GM19324 (cell line): Measurements from ENCODE around the gene NPTN.
"Not testable (repeated sequence)": the region's sequence is repeated elsewhere in the genome, so short reads cannot be mapped to it uniquely, and the experiment has no call there.

ENCODE experiments used
- ATAC-seq: cut with Tn5 transposase; IDR thresholded peaks from one replicate; pipeline ENCODE4 v1.9.1; 2021; ENCODE audit warnings: mild to moderate bottlenecking, moderate library complexity; ENCODE audit not compliant: unreplicated experiment, low FRiP score

NPTN gene

DNA sequence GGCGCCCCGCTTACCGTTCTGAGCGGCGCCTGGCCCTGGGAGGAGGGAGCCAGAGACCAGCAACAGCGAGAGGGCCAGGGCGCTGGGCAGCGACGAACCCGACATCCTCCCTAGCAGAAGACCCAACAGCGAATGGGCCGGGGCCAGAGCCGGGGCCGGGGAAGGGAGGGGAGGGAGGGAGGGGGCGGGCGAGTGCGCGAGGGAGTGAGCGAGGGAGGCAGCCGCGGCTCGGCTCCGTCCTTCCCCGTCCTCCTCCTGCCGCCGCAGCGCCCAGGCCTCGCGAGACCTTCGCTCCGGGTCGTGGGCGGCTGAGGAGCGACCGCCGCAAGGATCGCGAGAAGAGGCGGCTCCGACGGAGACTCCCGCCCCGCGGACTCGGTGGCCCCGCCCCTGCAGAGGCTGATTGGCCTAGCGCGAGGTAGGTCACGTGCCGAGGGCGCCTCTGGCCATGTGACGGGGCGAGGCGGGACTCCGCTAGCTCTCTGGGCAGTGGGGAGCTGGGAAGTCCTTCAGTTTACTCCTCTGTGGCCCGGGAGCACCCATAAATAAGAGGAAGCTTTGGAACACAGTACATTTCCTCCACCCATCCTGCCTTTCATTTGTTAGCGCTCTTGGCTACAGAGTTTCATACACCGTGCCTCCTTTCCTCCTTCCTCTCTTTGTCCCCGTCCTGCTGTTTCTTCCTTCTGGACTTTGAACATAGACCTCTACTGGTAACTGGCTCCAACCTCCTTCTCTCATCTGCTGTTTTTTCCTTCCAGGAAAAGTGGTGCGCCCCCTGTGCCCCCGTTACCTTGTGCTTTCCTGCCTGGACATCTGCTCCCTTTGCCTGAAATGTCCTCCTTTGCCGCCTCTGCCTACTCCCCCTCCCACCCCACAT, at the start of gene NPTN:
TSS of gene NPTN (minus strand) at position 279 of the 880 bp plus-strand sequence. CDS start at position 105, 174 bp downstream.
- ATAC-seq: peak; percentile 91

DNA sequence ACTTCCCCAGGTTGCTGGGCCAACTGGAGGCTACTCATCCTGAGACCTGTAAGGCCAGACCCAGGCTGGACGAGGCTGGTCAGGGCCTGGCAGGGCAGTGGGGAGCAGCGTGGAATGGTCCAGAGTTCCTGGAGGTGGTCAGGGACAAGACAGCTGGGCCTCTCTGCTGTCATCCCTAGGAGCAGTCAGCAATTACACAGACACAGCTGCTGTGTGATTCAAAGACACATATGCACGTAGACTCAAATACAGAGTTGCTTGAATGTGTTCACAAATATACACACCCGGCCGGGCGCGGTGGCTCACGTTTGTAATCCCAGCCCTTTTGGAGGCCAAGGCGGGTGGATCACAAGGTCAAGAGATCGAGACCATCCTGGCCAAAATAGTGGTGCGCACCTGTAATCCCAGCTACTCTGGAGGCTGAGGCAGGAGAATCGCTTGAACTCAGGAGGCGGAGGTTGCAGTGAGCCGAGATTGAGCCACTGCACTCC, 49.5 kb upstream of the NPTN start:
- ATAC-seq: no peak

DNA sequence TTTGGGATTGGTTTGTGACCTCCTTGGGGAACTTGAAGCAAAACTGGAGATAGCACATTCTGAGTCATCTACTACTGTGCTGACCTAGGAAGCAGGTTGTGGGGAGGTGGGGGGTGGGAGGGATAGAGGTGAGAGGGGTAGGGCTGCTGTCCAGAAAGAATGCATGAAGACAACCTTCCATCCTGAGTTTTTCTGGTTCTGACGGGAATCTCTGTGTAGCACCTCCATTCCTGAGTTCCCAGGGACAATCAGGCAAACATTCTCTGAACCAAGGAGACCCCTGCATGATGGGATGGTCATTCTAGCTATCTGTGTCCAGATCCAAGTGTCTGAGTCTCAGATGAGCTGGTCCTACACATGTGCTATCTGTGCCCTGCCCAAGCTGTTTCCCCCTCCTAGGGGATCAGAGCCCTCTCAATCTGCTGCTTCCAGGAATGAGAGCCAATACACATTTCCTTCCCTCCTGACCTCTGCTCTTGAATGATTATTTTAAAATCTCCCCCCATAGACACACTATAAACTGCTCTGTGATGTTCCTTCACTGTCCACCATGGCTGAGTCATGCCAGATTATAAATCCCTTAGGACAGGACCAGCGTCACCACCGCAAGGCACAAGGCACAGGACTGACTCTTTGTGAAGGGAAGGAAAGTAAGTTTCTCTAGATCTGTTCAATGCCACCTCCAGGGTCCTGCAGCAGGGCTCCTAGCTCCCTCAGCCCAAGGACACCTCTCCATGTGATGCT, 48.8 kb upstream of the NPTN start:
- ATAC-seq: no peak

GRCh38 chr15:73681063-73681462, 47.9 kb upstream of the NPTN start:
- no peak for ATAC-seq

DNA sequence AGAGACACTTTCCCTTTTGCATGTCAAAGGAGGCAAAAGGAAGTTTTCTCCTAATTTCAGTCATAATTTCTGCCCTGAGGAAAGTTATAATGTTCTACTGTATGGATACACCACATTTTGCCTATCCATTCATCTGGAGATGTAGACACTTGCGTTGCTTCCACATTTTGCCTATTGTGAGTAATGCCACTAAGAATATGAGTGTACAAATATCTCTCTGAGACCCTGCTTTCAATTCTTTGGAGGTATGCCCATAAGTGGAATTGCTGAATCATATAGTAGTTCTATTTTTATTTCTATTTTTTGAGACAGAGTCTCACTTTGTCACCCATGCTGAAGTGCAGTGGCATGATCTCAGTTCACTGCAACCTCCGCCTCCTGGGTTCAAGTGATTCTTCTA, 47.4 kb upstream of the NPTN start:
- ATAC-seq: no peak

DNA sequence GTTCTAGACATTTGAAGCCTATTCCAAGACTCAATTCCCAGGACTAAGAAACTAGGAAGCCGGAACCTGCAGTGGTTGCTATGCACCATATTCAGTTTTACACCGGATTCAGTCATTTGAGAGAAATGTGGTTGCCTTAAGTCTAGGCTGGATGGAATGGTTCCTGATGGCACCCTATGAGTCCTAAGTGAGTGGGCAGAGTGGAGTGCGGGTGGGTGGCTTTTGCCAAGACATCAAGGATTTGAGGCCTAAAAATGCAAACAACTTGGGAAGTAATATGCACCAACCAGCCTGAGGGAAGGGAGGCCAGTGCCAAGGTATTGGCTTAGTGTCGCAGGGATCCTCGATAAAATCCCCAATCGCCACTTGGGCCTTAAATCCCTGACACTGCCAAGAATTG, 46.8 kb upstream of the NPTN start:
- no peak for ATAC-seq

DNA sequence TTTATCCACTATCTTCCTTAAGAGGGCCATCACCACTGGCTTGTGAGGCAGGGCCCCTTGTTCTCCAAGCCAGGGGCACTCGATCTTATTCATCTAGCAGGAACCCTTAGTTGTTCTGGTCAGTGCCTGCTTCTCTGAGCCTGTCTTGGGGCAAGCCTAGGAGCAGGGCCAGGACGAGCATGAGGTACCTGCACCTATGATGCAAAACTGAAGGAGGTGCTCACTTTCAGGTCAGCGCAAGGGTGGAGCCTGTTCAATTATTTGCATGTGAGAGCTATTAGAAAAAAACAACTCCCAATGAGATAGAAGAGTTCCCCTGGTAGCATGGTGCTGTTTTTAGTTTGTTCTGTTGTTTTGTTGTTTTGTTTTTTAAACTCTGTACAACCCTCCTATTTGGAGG, 46.0 kb upstream of the NPTN start:
- ATAC-seq: no peak

GRCh38 chr15:73678498-73678897, 45.3 kb upstream of the NPTN start:
- no peak for ATAC-seq

DNA sequence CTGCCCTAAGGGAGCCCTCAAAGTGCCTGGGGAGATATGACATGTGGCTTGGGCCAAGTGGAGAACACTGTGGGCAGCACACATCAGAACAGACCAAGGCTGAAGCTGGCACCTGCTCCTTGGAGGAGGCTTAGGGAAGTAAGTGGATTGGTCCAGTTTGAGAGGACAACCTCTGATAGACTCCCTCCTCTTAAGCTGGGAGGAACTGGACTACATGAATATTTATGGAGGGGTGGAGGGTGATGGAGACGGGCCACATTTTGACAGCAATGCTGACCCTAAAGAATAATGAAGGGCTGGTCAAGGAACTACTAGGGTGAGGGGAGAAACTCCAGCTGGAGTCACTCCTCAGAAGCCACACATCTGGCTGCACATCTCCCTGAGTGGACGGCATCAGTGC, 44.5 kb upstream of the NPTN start:
- no peak for ATAC-seq

DNA sequence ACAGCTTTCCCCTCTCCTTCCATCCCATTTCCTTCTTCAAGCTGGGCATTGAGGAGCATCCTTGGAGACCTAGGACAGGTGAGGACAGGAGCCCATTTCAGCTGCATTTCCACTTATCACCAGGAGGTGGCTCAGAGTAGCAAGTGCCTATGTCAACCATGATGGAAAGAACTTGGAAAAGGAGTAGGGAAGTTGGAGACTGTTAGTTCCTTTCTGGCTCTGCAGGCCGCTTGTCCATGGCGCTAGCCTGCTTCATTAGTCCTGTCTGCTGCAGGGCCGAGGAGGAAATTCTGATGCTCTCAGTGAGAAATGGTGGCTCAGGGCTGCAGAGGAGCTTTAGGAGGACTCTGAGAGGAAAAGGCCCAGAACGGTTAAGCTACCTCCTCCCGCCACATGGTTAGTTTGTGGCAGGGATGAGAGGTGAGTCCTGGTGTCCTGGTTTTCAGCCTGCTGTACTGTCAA, 44.0 kb upstream of the NPTN start:
- ATAC-seq: no peak

DNA sequence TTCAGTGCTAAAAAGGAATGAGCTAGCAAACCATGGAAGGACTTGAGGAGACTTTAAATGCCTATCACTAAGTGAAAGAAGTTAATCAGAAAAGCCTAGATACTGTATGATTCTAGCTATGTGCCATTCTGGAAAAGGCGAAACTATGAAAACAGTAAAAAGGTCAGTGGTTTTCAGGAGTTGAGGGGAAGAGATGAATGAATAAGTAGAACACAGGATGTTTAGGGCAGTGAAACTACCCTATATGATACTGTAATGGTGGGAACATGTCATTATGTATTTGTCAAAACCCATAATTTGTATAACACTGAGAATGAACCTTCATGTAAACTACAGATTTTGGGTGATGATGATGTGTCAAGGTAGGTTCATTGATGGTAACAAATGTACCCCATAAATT, 41.4 kb upstream of the NPTN start:
- ATAC-seq: no peak

- no peak for ATAC-seq
These were observed 27.3 kb upstream of the NPTN start for GRCh38 chr15:73660455-73660854.

- ATAC-seq: no peak
These were observed 25.5 kb upstream of the NPTN start for GRCh38 chr15:73658645-73659044.

DNA sequence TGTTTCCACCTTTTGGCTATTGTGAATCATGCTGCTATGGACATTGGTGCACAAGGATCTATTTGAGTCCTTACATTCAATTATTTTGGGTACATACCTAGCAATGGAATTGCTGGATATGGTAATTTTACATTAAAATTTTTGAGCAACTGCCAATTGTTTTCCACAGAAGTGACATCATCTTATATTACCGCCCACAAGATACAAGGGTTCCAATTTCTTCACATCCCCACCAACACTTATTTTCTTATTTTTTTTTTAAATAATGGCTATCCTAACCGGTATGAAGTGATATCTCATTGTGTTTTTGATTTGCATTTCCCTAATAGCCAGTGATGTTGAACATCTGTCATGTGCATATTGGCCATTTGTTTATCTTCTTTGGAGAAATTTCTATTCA, 22.5 kb upstream of the NPTN start:
- no peak for ATAC-seq

- no peak for ATAC-seq
These were observed 21.5 kb upstream of the NPTN start for GRCh38 chr15:73654659-73655058.

- no peak for ATAC-seq
These were observed 17.4 kb upstream of the NPTN start for GRCh38 chr15:73650416-73651126.

DNA sequence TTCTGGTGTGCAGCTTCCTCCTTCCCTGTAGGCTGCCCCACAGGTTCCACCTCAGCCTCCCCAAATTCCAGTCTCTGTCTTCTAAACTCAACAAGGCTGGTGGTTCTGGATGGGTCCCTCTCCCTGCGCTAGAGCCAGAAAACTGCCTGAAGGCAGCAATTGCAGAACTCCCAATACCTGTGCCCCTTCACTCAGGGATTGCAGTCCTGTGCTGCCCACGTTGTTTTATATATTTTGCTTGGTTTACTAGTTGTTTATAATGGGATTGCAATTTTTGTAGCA, 14.8 kb upstream of the NPTN start:
- ATAC-seq: no peak

GRCh38 chr15:73647259-73648013, 14.2 kb upstream of the NPTN start:
- ATAC-seq: no peak

- not testable (repeated sequence) for ATAC-seq
These were observed 6.3 kb upstream of the NPTN start for GRCh38 chr15:73639464-73639863.

- ATAC-seq: no peak
These were observed 4.3 kb upstream of the NPTN start for GRCh38 chr15:73637527-73637926.
